D341Med (cell line): ENCODE measurements around the gene ZFP36.
"Not testable (repeated sequence)": the region's sequence is repeated elsewhere in the genome, so short reads cannot be mapped to it uniquely, and the experiment has no call there.

Experiments used
- DNase-seq: peaks from one replicate; pipeline ENCODE4 v3.0.0; 2012; ENCODE audit warnings: low spot score

ZFP36 gene

GRCh38 chr19:39406656-39407409, at the start of gene ZFP36:
Gene ZFP36 (plus strand): TSS chr19:39406847. CDS start chr19:39406905, 58 bp downstream.
- DNase-seq = peak; percentile 70

GRCh38 chr19:39359026-39359425, 47.6 kb upstream of the ZFP36 start:
- DNase-seq = no peak

- DNase-seq = no peak
These were observed 46.0 kb upstream of the ZFP36 start for GRCh38 chr19:39360599-39360998.

- no peak for DNase-seq
These were observed 43.7 kb upstream of the ZFP36 start for GRCh38 chr19:39362682-39363657.

- no peak for DNase-seq
These were observed 42.7 kb upstream of the ZFP36 start for GRCh38 chr19:39363901-39364457.

GRCh38 chr19:39365531-39365930, 41.1 kb upstream of the ZFP36 start:
- no peak for DNase-seq

- no peak for DNase-seq
These were observed 37.4 kb upstream of the ZFP36 start for GRCh38 chr19:39369200-39369599.

- DNase-seq = no peak
These were observed 35.9 kb upstream of the ZFP36 start for GRCh38 chr19:39370735-39371134.

- no peak for DNase-seq
These were observed 34.4 kb upstream of the ZFP36 start for GRCh38 chr19:39372047-39372802.

GRCh38 chr19:39372941-39373340, 33.7 kb upstream of the ZFP36 start:
- no peak for DNase-seq

GRCh38 chr19:39375929-39376328, 30.7 kb upstream of the ZFP36 start:
- DNase-seq = no peak

GRCh38 chr19:39377373-39378362, 29.0 kb upstream of the ZFP36 start:
- no peak for DNase-seq

- not testable (repeated sequence) for DNase-seq
These were observed 27.3 kb upstream of the ZFP36 start for GRCh38 chr19:39379366-39379765.

GRCh38 chr19:39379865-39380396, 26.7 kb upstream of the ZFP36 start:
- no peak for DNase-seq

GRCh38 chr19:39380521-39381502, 25.8 kb upstream of the ZFP36 start:
- no peak for DNase-seq

GRCh38 chr19:39381910-39382611, 24.6 kb upstream of the ZFP36 start:
- no peak for DNase-seq

GRCh38 chr19:39382991-39383828, 23.4 kb upstream of the ZFP36 start:
- no peak for DNase-seq
